HepG2 (cell line): ENCODE results near the gene GNA12. TPM values are rescaled to one million over a fixed set of nuclear protein-coding genes. Genes with fewer than 3 reads are reported as not detected.

Source experiments
- ATAC-seq: fragments of 200-7000 bp; cut with Tn5 transposase; 3 replicates; pipeline ENCODE4 v1.9.1; 2020; ENCODE audit warnings: mild to moderate bottlenecking, moderate library complexity
- BruUV-seq: library from RNA; stranded (reverse); fragments of 400-500 nt; replicated peaks from 2 replicates; lab custom pipeline; 2021; lab: Mats Ljungman, UMichigan
- CTCF ChIA-PET: fragments of 300-600 bp; formaldehyde crosslinking; extraction: SDS; loops from one replicate; lab custom pipeline; 2021; ENCODE audit warnings: low total read pairs, inconsistent platforms, low intra/inter-chr PET ratio; lab: Yijun Ruan, JAX
- POLR2A ChIA-PET: fragments of 350-600 bp; sonication (Branson Sonifier 250); formaldehyde crosslinking; loops from one replicate; lab custom pipeline; 2020; ENCODE audit warnings: antibody characterized with exemption, inconsistent platforms; lab: Yijun Ruan, JAX
- DNase-seq: peaks from one replicate; pipeline ENCODE4 v3.0.0-alpha.2; 2015; ENCODE audit warnings: low spot score
- FAIRE-seq: peaks from 3 replicates; lab custom pipeline; 2011; peaks lifted over from hg19 to GRCh38; lab: Jason Lieb, UNC
- H2AFZ ChIP-seq: one replicate; pipeline ENCODE4 v1.6.1; 2011; ENCODE audit warnings: low read length, inconsistent platforms
- H3K27ac ChIP-seq: fragments of 300-600 bp; 3 replicates; pipeline ENCODE4 v1.8.0; 2011; ENCODE audit warnings: mixed run types, mild to moderate bottlenecking, mixed read lengths, low read length, inconsistent platforms; ENCODE audit not compliant: insufficient read depth; ENCODE audit errors: extremely low read length
- H3K27me3 ChIP-seq, 2 experiments: fragments of 200-600 bp in 1 of 2; 2 replicates in 1 of 2; 3 replicates in 1 of 2; pipeline versions ENCODE4 v1.6.0 to v1.8.0; 2011; ENCODE audit warnings: low read length in 2 of 2, mild to moderate bottlenecking in 2 of 2, moderate library complexity in 2 of 2, inconsistent platforms in 1 of 2; ENCODE audit not compliant: insufficient read depth in 2 of 2, control insufficient read depth in 1 of 2
- H3K36me3 ChIP-seq, 2 experiments: fragments of 200-600 bp in 1 of 2; replicated peaks in 1 of 2; 2 replicates in 1 of 2; 3 replicates in 1 of 2; pipeline versions ENCODE4 v1.5.1 to v1.8.0; 2011; ENCODE audit warnings: low read length in 2 of 2, inconsistent platforms in 1 of 2; ENCODE audit not compliant: insufficient read depth in 2 of 2, control insufficient read depth in 1 of 2
- H3K4me1 ChIP-seq: 2 replicates; pipeline ENCODE4 v1.5.1; 2012; ENCODE audit warnings: low read length, inconsistent platforms; ENCODE audit not compliant: insufficient read depth
- H3K4me2 ChIP-seq: 2 replicates; pipeline ENCODE4 v1.6.0; 2011; ENCODE audit warnings: low read depth, low read length, inconsistent platforms
- H3K4me3 ChIP-seq, 3 experiments: fragments of 200-600 bp in 1 of 3; sonication (generic), shearing (Covaris generic) in 1 of 3; replicated peaks in 1 of 3; 2 replicates each; pipeline ENCODE4 v1.5.1; 2011 to 2016; ENCODE audit warnings: low read length in 3 of 3, inconsistent platforms in 2 of 3, low read depth in 2 of 3, mild to moderate bottlenecking in 2 of 3, control low read depth in 1 of 3, mixed read lengths in 1 of 3; ENCODE audit not compliant: insufficient read depth in 1 of 3
- H3K79me2 ChIP-seq: one replicate; pipeline ENCODE4 v1.6.1; 2011; ENCODE audit warnings: low read length, inconsistent platforms; ENCODE audit not compliant: insufficient read depth
- H3K9ac ChIP-seq: 2 replicates; pipeline ENCODE4 v1.6.0; 2011; ENCODE audit warnings: mild to moderate bottlenecking, low read depth, low read length, inconsistent platforms; ENCODE audit not compliant: insufficient read depth
- H3K9me3 ChIP-seq: 2 replicates; pipeline ENCODE4 v1.5.1; 2012; ENCODE audit warnings: mild to moderate bottlenecking, low read length
- H4K20me1 ChIP-seq: 2 replicates; pipeline ENCODE4 v1.6.0; 2011; ENCODE audit warnings: inconsistent platforms, mild to moderate bottlenecking, low read length, moderate library complexity; ENCODE audit not compliant: insufficient read depth
- EED ChIP-seq: sonication (generic); formaldehyde crosslinking; IDR thresholded peaks from 2 replicates; pipeline ENCODE4 v1.5.0; 2020; ENCODE audit warnings: mild to moderate bottlenecking, missing genetic modification reagents
- EHMT2 ChIP-seq: fragments of 200-600 bp; sonication (generic); IDR thresholded peaks from 2 replicates; pipeline ENCODE4 v1.7.0; 2017; ENCODE audit warnings: antibody characterized with exemption, low read depth, low read length, borderline replicate concordance
- GRHL1 ChIP-seq: sonication (generic); formaldehyde crosslinking; conservative IDR thresholded peaks from 2 replicates; pipeline ENCODE4 v1.8.0; 2022; ENCODE audit warnings: missing genetic modification reagents
- IKZF4 ChIP-seq: sonication (generic); formaldehyde crosslinking; IDR thresholded peaks from 2 replicates; pipeline ENCODE4 v1.5.1; 2020; ENCODE audit warnings: borderline replicate concordance, mild to moderate bottlenecking, low read depth, missing genetic modification reagents; ENCODE audit errors: not compliant biosample characterization
- POGZ ChIP-seq: sonication (generic); formaldehyde crosslinking; IDR thresholded peaks from 2 replicates; pipeline ENCODE4 v1.4.0; 2020; ENCODE audit warnings: mild to moderate bottlenecking, missing genetic modification reagents
- TCF7L2 ChIP-seq: IDR thresholded peaks from 2 replicates; pipeline ENCODE4 v1.6.1; 2011; ENCODE audit warnings: mild to moderate bottlenecking, low read depth, low read length, moderate library complexity
- ZBTB38 ChIP-seq: sonication (generic); formaldehyde crosslinking; IDR thresholded peaks from 2 replicates; pipeline ENCODE4 v1.5.1; 2020; ENCODE audit warnings: mild to moderate bottlenecking, missing genetic modification reagents
- ZFP36L2 ChIP-seq: sonication (generic); formaldehyde crosslinking; IDR thresholded peaks from 2 replicates; pipeline ENCODE4 v1.4.0; 2020; ENCODE audit warnings: missing genetic modification reagents
- ZNF362 ChIP-seq: sonication (generic); formaldehyde crosslinking; IDR thresholded peaks from 2 replicates; pipeline ENCODE4 v1.4.0; 2020; ENCODE audit warnings: missing genetic modification reagents, mild to moderate bottlenecking, borderline replicate concordance
- ZNF414 ChIP-seq: sonication (generic); formaldehyde crosslinking; IDR thresholded peaks from 2 replicates; pipeline ENCODE4 v1.5.0; 2020; ENCODE audit warnings: missing genetic modification reagents
- WGBS: methylation state at CpG from one replicate; pipeline ENCODE4 v1.1.6; 2017; ENCODE audit warnings: low lambda C conversion rate; 5-methylcytosine and 5-hydroxymethylcytosine counted together
- in situ Hi-C: cut with HindIII; loops from 2 replicates; pipeline ENCODE4 v1.10.0; 2017; ENCODE audit warnings: low pct_unique_long_range_greater_than_20kb; ENCODE audit not compliant: extremely low pct_ligation_motif_present
- intact Hi-C: fragments of 100-400 bp; cut with micrococcal nuclease; formaldehyde crosslinking; loops from one replicate; pipeline ENCODE4 v1.10.0; 2022; ENCODE audit not compliant: unreplicated experiment
- polyA plus RNA-seq, 8 experiments: library from polyadenylated mRNA; depleted of rRNA in 3 of 8; stranded (reverse) in 7 of 8; unstranded in 1 of 8; fragments of >200 nt; fragmentation: Illumina TruSeq in 4 of 8; extraction: Trizol in 4 of 8; gene quantifications; 2 replicates each; pipeline versions ENCODE4 v1.2.1 to v1.2.3, GENCODE V29; 2011 to 2016; ENCODE audit warnings: low read depth in 4 of 8, missing spikeins in 1 of 8, mixed read lengths in 1 of 8; ENCODE audit not compliant: insufficient read depth in 1 of 8
- total RNA-seq, 5 experiments: library from RNA; depleted of rRNA; stranded (reverse); fragments of >200 nt; fragmentation: Illumina TruSeq; extraction: Trizol; gene quantifications; 2 replicates each; pipeline ENCODE4 v1.2.3, GENCODE V29; 2016; ENCODE audit warnings: low read depth in 1 of 5

GNA12 gene
- total and polyA plus RNA-seq, 2 of the 13 experiments (the other 11 are each of a cell fraction or from before 2014, with no cell fraction given): 16.2 to 50.9 TPM

- no peak for TF ChIP-seq GRHL1 (CRISPR knock-in tag)
- no peak for TF ChIP-seq EHMT2
- TF ChIP-seq ZNF414: no peak
- no peak for TF ChIP-seq EED (CRISPR knock-in tag)
- no peak for TF ChIP-seq IKZF4
Measured at GRCh38 chr7:2818653-2819052, 25.5 kb downstream of the GNA12 start (continued).

GRCh38 chr7:2818121-2818520 is 26.0 kb downstream of the GNA12 start:
- intact Hi-C loops (no loop called here), in situ Hi-C loops (no loop called here)
- no peak for DNase-seq
- Histone ChIP-seq H3K4me3 (no peak overlapping the region), H3K79me2 (peaks cover 92% of the 10 kb centered on the region), H3K9ac (no peak overlapping the region), H2AFZ (no peak overlapping the region), H4K20me1 (0 out of 2 replicates have a peak, but pooled peaks cover 3% of the 10 kb centered on the region), H3K27ac (peak overlapping the region; percentile 76), H3K27me3 (no peaks in the 10 kb centered on the region), H3K4me2 (no peak overlapping the region; the same call in 1 of the 2 replicates), H3K36me3 (peaks cover 0 to 7% of the 10 kb centered on the region in 2 experiments; a peak in 2 of 5 replicates), H3K9me3 (no peaks in the 10 kb centered on the region), H3K4me1 (peaks cover 82% of the 10 kb centered on the region)
- no TSS peak for BruUV-seq
- WGBS: 92% methylated on average over 7 of the region's 7 CpGs
- TF ChIP-seq TCF7L2: no peak
- TF ChIP-seq ZFP36L2 (CRISPR knock-in tag): no peak
- TF ChIP-seq ZBTB38 (CRISPR knock-in tag): 0 out of 2 replicates have a peak, but pooled peaks have one; percentile 14
- TF ChIP-seq POGZ (CRISPR knock-in tag): no peak
- TF ChIP-seq ZNF362 (CRISPR knock-in tag): no peak
- ChIA-PET POLR2A (interaction anchor here (1.0 to 2.5 kb wide), 2 partner anchors 16 to 27 kb away, joined by 3 to 7 read pairs; no protein-coding TSS in a partner anchor), CTCF (no interaction called here)
- no peak for ATAC-seq
- FAIRE-seq: no peak
